ENCODE results near the gene BCL11A.

The BCL11A gene

DNA sequence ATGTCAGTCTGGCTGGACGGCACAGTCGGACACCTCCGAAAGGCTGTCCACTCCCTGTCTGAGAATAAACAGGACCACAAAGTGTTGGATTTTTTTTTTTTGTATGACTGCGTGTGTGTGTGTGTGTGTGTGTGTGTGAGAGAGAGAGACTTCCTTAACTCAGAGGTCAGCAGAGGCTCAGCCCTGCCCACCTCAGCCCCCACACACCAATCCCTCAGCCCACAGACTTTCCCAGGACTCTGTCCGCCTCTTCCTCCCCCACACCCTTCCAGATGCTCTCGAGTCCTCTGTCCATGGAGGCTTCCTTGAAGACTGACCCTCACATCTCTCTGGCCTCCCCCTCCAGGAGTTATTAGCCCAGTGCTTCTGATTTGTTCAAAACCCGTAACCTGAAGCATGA, 147.3 kb downstream of the BCL11A start:
- DNase-seq (ENCODE audit: low read depth), result no peak

DNA sequence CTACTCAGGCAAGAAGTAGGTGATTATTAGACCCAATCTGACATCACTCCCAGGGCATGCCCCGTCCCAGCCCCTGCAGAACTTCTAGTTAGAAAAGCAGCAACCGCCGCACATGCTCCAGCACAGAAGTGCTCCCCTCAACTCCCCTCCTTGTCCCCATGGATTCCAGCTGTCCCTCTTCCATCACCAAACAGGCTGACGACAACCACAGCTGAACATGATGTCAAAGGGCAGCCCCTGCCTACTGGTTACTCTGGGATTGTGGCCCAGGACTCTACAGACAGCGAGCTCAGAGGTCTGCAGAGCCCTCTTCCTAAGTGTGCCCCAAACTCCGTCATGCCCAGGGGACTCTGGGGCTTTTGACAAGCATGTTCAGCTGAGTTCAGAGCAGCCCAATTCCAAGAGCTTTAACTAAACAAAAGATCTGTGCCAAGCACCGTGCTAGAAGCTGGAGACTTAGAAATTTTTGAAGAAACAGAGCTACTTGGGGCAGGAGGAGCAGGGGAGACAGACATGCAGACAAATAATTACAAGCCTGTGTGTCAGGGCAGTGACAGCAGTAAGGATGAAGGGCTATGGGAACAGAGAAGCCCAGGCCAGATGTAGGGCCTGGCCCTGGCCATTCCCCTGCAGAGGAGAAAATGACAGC, 148.1 kb downstream of the BCL11A start:
- DNase-seq (ENCODE audit: low read depth), result no peak
